ENCODE data around the gene CCNK. TPM values are rescaled to one million over a fixed set of nuclear protein-coding genes. Genes with fewer than 3 reads are reported as not detected.

The CCNK gene
- total RNA-seq, 1 donor from 2014 or later, result 64.8 TPM

DNA sequence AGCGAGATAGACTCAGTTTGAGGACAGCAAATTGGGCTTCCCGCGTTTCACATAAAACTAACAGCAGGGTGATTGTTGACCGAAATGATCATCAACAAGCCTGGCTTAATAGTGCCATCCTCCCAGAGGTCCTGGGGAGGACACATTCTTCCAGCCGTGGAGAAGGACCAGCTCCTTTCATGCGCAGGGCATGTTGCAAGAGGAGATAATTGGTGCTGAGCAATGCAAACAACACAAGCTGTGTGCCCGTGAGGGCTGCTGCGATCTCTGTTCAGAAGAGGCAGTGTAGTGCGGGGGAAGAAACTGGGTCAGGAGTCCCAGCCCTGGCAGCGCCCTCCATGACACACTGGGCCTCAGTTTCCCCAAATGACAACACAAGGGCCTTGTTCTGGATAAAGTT lies 68.5 kb downstream of the CCNK start:
- Mint-ChIP-seq H3K27ac (no peak overlapping the region), H3K9me3 (ENCODE audit: low read depth) (no peaks in the 10 kb centered on the region), H3K4me3 (ENCODE audit: low read depth) (no peak overlapping the region), H3K27me3 (no peaks in the 10 kb centered on the region), H3K36me3 (ENCODE audit: insufficient read depth) (no peaks in the 10 kb centered on the region), H3K4me1 (ENCODE audit: low read depth) (peaks cover 48% of the 10 kb centered on the region)
- TF ChIP-seq, protein P1, sequence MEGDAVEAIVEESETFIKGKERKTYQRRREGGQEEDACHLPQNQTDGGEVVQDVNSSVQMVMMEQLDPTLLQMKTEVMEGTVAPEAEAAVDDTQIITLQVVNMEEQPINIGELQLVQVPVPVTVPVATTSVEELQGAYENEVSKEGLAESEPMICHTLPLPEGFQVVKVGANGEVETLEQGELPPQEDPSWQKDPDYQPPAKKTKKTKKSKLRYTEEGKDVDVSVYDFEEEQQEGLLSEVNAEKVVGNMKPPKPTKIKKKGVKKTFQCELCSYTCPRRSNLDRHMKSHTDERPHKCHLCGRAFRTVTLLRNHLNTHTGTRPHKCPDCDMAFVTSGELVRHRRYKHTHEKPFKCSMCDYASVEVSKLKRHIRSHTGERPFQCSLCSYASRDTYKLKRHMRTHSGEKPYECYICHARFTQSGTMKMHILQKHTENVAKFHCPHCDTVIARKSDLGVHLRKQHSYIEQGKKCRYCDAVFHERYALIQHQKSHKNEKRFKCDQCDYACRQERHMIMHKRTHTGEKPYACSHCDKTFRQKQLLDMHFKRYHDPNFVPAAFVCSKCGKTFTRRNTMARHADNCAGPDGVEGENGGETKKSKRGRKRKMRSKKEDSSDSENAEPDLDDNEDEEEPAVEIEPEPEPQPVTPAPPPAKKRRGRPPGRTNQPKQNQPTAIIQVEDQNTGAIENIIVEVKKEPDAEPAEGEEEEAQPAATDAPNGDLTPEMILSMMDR (IDR thresholded peaks at IDR 0.05; ENCODE audit: unreplicated experiment), result no peak
- DNase-seq (ENCODE audit: low spot score, unreplicated experiment), result no peak

- H3K4me3 Mint-ChIP-seq (ENCODE audit: low read depth), result no peak overlapping the region
- TF ChIP-seq, protein P1 (IDR thresholded peaks at IDR 0.05; ENCODE audit: unreplicated experiment), result no peak
Measured at GRCh38 chr14:99550387-99550992, 69.3 kb downstream of the CCNK start.

DNA sequence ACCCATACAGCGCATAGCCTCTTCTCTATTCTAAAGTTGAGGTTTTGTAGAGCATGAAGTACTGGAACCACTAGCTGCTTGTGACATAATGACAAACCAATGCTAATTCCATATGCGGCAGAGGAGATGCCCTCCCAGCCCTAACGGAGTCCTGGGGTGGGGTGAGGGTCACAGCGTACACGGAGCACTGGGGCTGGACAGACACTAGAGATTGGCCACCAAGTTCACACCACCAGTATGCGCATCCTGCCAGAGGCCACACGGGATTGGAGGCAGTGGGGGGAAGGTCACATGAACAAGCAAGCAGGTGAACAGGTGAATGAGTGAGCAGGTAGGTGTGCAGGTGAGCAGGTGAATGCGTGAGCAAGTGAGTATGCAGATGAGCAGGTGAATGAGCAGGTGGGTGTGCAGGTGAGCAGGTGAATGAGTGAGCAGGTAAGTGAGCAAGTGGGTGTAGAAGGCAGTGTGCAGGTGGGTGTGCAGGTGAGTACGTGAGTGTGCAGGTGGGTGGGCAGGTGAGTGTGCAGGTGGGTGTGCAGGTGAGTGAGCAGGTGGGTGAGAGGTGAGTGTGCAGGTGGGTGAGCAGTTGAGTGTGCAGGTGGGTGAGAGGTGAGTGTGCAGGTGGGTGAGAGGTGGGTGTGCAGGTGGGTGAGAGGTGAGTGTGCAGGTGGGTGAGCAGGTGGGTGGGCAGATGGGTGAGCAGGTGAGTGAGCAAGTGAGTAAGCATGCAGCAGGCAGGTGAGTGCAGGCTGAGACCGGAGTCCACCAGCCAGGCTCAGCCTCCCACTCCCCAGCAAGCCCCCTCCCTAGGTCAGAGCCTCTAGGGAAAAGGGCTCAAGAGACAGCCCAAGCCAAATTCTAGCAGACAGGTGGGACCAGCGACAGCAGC lies 70.1 kb downstream of the CCNK start:
- no peak for DNase-seq (ENCODE audit: low spot score, unreplicated experiment)
- Mint-ChIP-seq H3K9me3 (ENCODE audit: low read depth) (no peaks in the 10 kb centered on the region), H3K4me3 (ENCODE audit: low read depth) (no peak overlapping the region), H3K4me1 (ENCODE audit: low read depth) (peaks cover 49% of the 10 kb centered on the region), H3K27me3 (no peaks in the 10 kb centered on the region), H3K36me3 (ENCODE audit: insufficient read depth) (no peaks in the 10 kb centered on the region), H3K27ac (peak overlapping the region; percentile 9)
- TF ChIP-seq, protein P1 (IDR thresholded peaks at IDR 0.05; ENCODE audit: unreplicated experiment), result no peak

More at GRCh38 chr14:99550387-99550992, 69.3 kb downstream of the CCNK start:
- Mint-ChIP-seq H3K36me3 (ENCODE audit: insufficient read depth) (no peaks in the 10 kb centered on the region), H3K9me3 (ENCODE audit: low read depth) (no peaks in the 10 kb centered on the region), H3K4me1 (ENCODE audit: low read depth) (peaks cover 51% of the 10 kb centered on the region), H3K27me3 (no peaks in the 10 kb centered on the region), H3K27ac (no peak overlapping the region)
- DNase-seq (ENCODE audit: low spot score, unreplicated experiment), result no peak

- Mint-ChIP-seq H3K9me3 (ENCODE audit: low read depth) (no peaks in the 10 kb centered on the region), H3K36me3 (ENCODE audit: insufficient read depth) (no peaks in the 10 kb centered on the region), H3K4me1 (ENCODE audit: low read depth) (peaks cover 48% of the 10 kb centered on the region), H3K4me3 (ENCODE audit: low read depth) (no peak overlapping the region), H3K27ac (no peak overlapping the region), H3K27me3 (no peaks in the 10 kb centered on the region)
- TF ChIP-seq, protein P1 (IDR thresholded peaks at IDR 0.05; ENCODE audit: unreplicated experiment), result no peak
- DNase-seq (ENCODE audit: low spot score, unreplicated experiment), result no peak
Measured at GRCh38 chr14:99552021-99552553, 70.9 kb downstream of the CCNK start.

DNA sequence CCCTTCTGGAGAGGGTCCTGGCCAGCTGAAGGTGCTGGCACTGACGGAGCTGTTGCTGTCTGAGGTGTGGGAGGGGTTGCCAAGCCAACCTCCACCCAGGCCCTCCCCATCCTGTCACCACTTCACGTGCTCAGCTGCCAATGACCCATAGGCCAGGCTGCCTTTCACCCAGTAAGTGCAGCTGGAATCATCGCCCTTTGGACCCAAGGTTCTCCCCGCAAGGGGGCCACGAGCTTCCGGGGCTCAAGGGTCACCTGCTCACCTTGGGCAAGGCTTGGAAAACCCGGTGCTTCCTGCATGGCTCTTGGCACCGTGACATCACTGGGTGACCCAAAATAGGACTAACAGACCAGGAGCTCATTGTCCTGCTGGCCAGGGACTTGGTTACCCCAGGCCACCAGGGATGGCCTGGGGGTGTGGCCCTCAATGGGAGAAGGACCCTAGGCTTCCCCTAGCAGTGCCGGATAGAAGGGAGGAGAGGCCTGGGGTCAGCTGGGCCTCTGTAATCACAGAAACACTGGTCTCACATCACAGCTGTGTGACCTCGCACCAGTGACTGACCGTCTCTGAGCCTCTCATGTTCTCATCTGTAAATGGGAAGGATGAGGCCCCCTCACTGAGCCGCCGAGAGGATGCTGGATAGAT lies 71.5 kb downstream of the CCNK start:
- TF ChIP-seq, protein P1 (IDR thresholded peaks at IDR 0.05; ENCODE audit: unreplicated experiment), result no peak
- no peak for DNase-seq (ENCODE audit: low spot score, unreplicated experiment)
- Mint-ChIP-seq H3K9me3 (ENCODE audit: low read depth) (no peaks in the 10 kb centered on the region), H3K27ac (peak overlapping the region; percentile 33), H3K36me3 (ENCODE audit: insufficient read depth) (no peaks in the 10 kb centered on the region), H3K27me3 (no peaks in the 10 kb centered on the region), H3K4me1 (ENCODE audit: low read depth) (peaks cover 51% of the 10 kb centered on the region), H3K4me3 (ENCODE audit: low read depth) (no peak overlapping the region)

Measured in progenitor cell of endocrine pancreas (in vitro differentiated cells).